HUES6 (cell line): Measurements from ENCODE around the gene CLEC20A.

Source experiments
- H3K27ac ChIP-seq: 2 replicates; pipeline ENCODE4 v1.7.0; 2013; ENCODE audit warnings: low read depth, mild to moderate bottlenecking, low read length, inconsistent platforms
- H3K27me3 ChIP-seq: 2 replicates; pipeline ENCODE4 v1.6.1; 2013; ENCODE audit warnings: low read length; ENCODE audit not compliant: control insufficient read depth, insufficient read depth
- H3K36me3 ChIP-seq: 2 replicates; pipeline ENCODE4 v1.6.1; 2013; ENCODE audit warnings: low read length; ENCODE audit not compliant: control insufficient read depth, insufficient read depth
- H3K4me1 ChIP-seq: 2 replicates; pipeline ENCODE4 v1.6.1; 2013; ENCODE audit warnings: low read length; ENCODE audit not compliant: control insufficient read depth, insufficient read depth
- H3K4me3 ChIP-seq: 2 replicates; pipeline ENCODE4 v1.5.1; 2013; ENCODE audit warnings: low read depth, low read length
- H3K9ac ChIP-seq: one replicate; pipeline ENCODE4 v1.6.1; 2013; ENCODE audit warnings: mild to moderate bottlenecking, low read length
- H3K9me3 ChIP-seq: 2 replicates; pipeline ENCODE4 v1.6.1; 2013; ENCODE audit warnings: low read depth, low read length; ENCODE audit not compliant: control insufficient read depth, insufficient read depth

CLEC20A gene

DNA sequence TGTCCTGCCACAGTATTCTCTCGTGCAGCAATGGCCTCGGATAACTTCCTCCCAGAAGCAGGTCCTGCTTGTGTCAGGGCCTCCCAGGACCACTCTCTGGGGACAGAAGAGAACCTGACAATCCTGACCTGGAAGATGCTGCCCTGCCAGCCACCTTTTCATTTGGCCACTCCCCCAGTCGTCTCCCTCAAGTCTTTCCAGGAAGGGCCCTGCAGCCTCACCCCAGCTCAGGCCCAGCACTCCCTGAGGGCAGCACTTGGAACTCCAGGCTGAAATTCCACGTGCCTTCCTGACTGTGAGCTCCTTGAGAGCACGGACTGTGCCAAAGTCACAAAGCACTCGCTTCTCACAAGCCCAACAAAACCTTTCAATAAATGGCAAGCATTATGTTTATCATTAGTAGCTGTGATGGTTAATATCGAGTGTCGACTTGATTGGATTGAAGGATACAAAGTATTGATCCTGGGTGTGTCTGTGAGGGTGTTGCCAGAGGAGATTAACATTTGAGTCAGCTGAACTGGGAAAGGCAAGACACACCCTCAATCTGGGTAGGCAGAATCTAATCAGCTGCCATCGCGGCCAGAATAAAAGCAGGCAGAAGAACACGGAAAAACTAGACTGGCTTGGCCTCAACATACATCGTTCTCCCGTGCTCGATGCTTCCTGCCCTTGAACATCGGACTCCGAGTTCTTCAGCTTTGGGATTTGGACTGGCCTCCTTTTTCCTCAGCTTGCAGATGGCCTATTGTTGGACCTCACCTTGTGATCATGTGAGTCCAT lies 2.3 kb upstream of the CLEC20A start:
- H3K27me3 ChIP-seq = no peaks in the 10 kb centered on the region
- no peak overlapping the region for H3K4me3 ChIP-seq
- no peaks in the 10 kb centered on the region for H3K9me3 ChIP-seq
- H3K9ac ChIP-seq = no peak overlapping the region
- no peak overlapping the region for H3K27ac ChIP-seq
- no peaks in the 10 kb centered on the region for H3K36me3 ChIP-seq
- H3K4me1 ChIP-seq = 0 out of 2 replicates have a peak, but pooled peaks cover 2% of the 10 kb centered on the region

DNA sequence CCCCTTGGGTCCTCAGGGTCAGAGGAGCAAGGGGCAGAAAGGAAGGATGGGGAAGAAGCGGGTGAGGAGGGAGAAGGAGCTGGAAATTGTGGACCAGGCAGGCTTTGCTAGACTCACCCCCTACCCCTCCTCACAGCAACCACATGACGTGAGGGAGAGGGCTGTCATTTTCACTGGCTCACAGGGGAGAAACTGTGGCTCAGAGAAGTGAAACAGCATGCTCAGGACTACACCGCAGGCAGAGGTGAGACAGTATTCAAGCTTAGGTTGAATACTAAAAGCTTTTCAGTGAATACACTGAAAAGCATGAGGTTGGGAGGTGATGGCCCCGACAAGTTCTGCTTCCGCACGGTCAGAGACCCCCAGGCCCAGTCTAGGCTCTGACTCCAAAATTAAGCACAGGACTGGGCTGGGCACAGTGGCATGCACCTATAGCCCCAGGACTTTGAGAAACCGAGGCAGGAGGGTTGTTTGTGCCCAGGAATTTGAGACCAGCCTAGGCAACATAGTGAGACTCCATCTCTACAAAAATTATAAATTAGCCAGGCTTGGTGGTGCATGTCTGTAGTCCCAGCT lies 1.2 kb upstream of the CLEC20A start:
- H3K4me3 ChIP-seq = no peak overlapping the region
- H3K4me1 ChIP-seq = 0 out of 2 replicates have a peak, but pooled peaks cover 2% of the 10 kb centered on the region
- no peaks in the 10 kb centered on the region for H3K36me3 ChIP-seq
- no peak overlapping the region for H3K27ac ChIP-seq
- H3K9me3 ChIP-seq = no peaks in the 10 kb centered on the region
- H3K27me3 ChIP-seq = no peaks in the 10 kb centered on the region
- no peak overlapping the region for H3K9ac ChIP-seq

DNA sequence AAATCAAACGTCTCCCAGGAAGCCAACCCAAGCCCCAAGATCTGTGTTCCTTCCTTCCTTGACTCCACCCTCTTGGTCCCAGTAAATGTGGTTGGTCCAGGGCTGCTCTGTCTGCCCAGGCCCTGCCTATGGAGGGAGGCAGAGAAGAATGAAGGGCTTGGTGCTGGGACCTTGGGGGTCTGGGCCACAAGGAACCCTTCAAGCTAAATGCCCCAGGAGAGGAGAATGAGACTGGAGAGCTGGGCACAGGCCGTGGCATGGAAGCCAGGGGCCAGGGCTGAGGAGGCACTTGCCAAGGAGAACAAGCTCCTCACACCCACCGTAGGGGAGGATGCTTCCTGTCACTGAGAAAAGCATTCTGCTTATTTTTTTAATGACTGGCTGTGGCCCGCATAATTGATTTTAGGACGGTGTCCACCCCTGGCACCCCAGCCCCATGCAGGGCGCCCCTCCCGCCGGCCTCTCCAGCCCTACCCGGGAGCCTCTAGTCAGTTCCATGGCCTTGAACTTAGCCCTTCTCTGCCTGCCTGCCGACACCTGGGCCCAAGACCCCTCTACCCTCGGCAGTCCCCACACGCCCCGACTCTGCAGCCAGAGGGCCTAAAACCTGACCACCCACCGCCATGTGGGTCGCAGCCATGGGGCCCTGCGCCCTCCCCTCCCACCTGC lies 889 bp downstream of the CLEC20A start:
- Histone ChIP-seq H3K4me1 (0 out of 2 replicates have a peak, but pooled peaks cover 2% of the 10 kb centered on the region), H3K27ac (no peak overlapping the region), H3K9ac (no peak overlapping the region), H3K27me3 (no peaks in the 10 kb centered on the region), H3K4me3 (no peak overlapping the region), H3K9me3 (no peaks in the 10 kb centered on the region), H3K36me3 (no peaks in the 10 kb centered on the region)

DNA sequence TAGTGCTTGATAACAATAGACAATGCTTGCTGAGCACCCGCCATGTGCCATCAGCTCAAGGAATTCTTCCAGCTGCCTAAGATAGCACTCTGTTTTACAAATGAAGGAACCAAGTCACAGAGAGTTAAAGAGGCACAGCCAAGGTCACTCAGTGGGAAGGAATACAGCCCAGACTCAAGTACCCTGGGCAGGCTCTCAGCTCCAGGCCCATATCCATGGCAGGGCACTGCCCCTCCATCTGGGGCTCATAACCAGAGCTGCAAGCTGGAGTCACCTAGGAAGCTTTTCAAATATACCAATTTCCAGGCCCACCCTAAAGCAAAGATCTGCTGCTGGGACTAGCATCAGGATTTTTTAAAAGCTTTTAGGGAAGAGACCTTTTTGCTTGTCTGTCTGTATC lies 1.6 kb downstream of the CLEC20A start:
- Histone ChIP-seq H3K4me1 (0 out of 2 replicates have a peak, but pooled peaks cover 1% of the 10 kb centered on the region), H3K27me3 (no peaks in the 10 kb centered on the region), H3K9ac (no peak overlapping the region), H3K36me3 (no peaks in the 10 kb centered on the region), H3K9me3 (no peaks in the 10 kb centered on the region), H3K27ac (no peak overlapping the region), H3K4me3 (no peak overlapping the region)

DNA sequence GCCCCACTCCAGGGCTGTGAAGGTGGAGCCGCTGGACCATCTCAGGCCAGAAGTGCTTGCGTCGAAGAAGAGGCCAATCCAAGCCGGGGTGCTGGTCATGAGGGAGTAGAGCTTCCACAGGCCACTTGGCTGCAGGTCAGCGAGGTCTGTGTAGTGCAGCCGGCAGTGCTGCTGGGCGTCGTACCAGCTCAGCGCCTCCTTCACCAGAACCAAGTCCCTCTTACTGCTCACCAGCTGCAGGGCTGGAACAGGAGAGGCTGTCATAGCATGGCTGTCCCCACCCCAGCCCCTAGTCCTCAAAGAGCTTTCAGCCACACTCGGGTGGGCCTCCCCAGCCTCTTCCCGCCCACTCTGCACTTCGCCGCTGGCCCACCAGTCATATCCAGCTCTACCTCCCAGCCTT lies 2.2 kb downstream of the CLEC20A start:
- H3K9ac ChIP-seq = no peak overlapping the region
- H3K27me3 ChIP-seq = no peaks in the 10 kb centered on the region
- no peak overlapping the region for H3K4me3 ChIP-seq
- no peak overlapping the region for H3K27ac ChIP-seq
- H3K36me3 ChIP-seq = no peaks in the 10 kb centered on the region
- H3K4me1 ChIP-seq = no peaks in the 10 kb centered on the region
- H3K9me3 ChIP-seq = no peaks in the 10 kb centered on the region

DNA sequence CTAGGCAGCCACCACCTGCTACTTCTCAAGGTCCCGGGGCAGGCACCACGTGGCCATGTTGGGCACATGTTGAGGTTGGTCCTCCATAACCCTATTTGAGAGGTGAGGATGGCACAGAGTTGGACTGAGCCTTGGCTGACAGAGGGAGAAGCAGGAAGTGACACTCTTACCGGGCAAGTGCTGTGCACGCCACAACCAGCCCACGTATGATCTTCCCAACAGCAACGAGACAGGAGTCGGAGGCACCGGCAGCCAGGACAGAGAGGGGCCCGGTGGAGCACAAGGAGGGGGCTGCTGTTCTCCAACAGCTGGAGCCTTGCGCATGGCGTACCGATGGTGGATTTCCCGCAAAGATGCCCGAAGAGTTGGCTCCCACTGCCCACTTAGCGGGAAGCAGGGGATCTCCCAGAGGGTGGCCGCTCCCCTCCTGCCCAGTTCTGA lies 3.4 kb downstream of the CLEC20A start:
- Histone ChIP-seq H3K9me3 (no peaks in the 10 kb centered on the region), H3K27ac (no peak overlapping the region), H3K9ac (no peak overlapping the region), H3K4me3 (no peak overlapping the region), H3K27me3 (no peaks in the 10 kb centered on the region), H3K36me3 (no peaks in the 10 kb centered on the region), H3K4me1 (no peaks in the 10 kb centered on the region)

DNA sequence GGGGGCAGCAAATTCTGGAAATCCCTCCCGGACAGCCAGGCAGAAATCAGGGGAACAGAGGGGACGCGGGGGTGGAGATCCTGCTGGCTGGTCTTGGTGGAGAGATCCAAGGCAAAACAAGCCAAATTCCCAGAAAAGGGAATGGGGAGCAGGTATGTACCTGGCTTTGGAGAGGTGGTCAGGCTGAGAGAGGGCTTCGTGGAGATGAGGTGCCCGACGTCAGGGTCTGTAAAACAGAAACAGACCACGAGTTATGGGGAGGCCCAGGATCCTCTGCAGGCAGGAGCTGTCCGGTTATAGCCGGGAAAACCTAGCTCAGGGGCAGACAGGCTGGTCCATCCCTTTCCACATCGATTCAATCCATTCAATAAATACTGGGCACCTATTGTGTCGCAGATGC lies 4.4 kb downstream of the CLEC20A start:
- Histone ChIP-seq H3K36me3 (no peaks in the 10 kb centered on the region), H3K9ac (no peak overlapping the region), H3K4me1 (no peaks in the 10 kb centered on the region)

DNA sequence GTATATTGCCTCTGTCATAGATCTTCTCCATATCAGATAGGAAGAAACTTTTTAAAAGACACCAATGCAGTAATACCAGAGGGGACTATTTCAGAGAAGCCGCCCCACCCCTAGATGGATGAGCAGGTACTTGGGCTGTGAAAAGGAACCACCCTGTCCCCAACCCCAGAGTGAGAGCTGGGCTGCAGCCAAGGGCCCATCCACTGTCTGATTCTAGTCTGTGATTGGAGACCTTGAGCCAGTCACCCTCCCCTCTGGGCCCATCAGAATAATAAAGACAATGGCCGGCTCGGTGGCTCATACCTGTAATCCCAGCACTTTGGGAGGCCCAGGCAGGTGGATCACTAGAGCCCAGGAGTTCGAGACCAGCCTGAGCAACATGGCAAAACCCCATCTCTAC lies 5.0 kb downstream of the CLEC20A start:
- Histone ChIP-seq H3K9me3 (no peaks in the 10 kb centered on the region), H3K27ac (no peak overlapping the region), H3K4me3 (no peak overlapping the region), H3K4me1 (no peaks in the 10 kb centered on the region), H3K27me3 (no peaks in the 10 kb centered on the region), H3K36me3 (no peaks in the 10 kb centered on the region), H3K9ac (no peak overlapping the region)

More for the DNA sequence above, 4.4 kb downstream of the CLEC20A start:
- Histone ChIP-seq H3K27me3 (no peaks in the 10 kb centered on the region), H3K4me3 (no peak overlapping the region), H3K9me3 (no peaks in the 10 kb centered on the region), H3K27ac (no peak overlapping the region)

DNA sequence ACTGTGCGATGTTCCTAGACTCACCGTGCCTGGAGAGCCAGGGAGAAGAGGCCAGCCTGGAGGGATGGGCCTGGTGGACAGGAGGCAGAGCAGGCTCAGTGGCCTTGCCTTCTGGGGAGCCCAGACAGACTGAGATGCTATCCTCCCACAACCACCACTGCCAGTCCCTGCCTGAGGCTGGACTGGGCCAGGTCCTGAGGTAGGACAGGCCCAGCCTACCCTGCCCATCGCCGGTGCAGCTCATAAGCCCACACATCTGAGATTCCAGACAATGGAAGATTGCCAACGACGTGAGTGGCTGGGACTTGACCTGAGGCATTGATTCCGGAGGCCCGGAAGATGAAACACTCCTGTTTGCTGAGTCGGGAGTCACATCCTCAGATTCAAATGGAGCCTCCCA lies 5.8 kb downstream of the CLEC20A start:
- no peaks in the 10 kb centered on the region for H3K4me1 ChIP-seq
- no peak overlapping the region for H3K27ac ChIP-seq
- H3K36me3 ChIP-seq = no peaks in the 10 kb centered on the region
- H3K4me3 ChIP-seq = no peak overlapping the region
- no peaks in the 10 kb centered on the region for H3K27me3 ChIP-seq
- H3K9me3 ChIP-seq = no peaks in the 10 kb centered on the region
- H3K9ac ChIP-seq = no peak overlapping the region

DNA sequence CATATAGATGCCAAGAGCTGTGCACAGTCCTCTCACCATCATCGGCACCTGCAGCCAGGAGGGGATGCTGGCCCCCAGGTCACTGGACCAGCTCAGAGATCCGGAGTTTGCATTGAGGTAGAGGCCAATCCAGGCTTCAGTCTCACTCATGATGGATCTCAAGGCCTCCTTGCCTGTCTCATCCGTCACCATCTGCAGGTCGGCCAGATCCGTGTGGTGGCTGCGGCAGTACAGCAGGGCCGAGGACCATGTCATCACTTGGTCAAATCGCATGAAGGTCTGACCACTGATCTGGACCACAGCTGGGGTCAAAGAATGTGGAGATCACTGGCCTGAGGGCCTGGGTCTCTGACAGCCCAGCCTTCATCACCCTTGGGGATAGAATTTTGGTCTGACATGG lies 6.6 kb downstream of the CLEC20A start:
- Histone ChIP-seq H3K9ac (no peak overlapping the region), H3K4me3 (no peak overlapping the region), H3K27ac (no peak overlapping the region), H3K27me3 (no peaks in the 10 kb centered on the region), H3K4me1 (no peaks in the 10 kb centered on the region), H3K36me3 (no peaks in the 10 kb centered on the region), H3K9me3 (no peaks in the 10 kb centered on the region)

DNA sequence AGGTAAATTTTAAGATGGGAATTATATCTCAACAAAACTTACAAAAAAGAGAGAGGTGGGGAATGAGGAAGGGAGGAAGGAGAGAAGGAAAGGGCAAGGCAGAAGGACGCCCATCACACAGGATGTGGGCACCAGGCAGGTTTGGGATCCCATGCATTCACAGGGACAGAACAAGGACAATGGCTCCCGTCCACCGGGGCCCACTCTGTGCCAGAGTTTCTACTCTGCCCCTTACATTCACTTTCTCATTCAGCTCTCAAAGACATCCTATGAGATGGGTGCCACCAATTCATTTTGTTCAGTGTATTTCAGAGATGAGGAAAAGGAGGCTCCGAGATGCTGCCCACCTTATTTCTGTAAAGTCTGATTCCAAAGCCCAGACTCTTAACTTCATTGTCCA lies 7.4 kb downstream of the CLEC20A start:
- no peaks in the 10 kb centered on the region for H3K9me3 ChIP-seq
- H3K4me3 ChIP-seq = no peak overlapping the region
- no peaks in the 10 kb centered on the region for H3K4me1 ChIP-seq
- no peaks in the 10 kb centered on the region for H3K36me3 ChIP-seq
- H3K9ac ChIP-seq = no peak overlapping the region
- no peaks in the 10 kb centered on the region for H3K27me3 ChIP-seq
- no peak overlapping the region for H3K27ac ChIP-seq
